Measurements from ENCODE around the gene RERE.
A peak's percentile ranks its signal among the peaks of the same experiment; 100 is the strongest.

The RERE gene

DNA sequence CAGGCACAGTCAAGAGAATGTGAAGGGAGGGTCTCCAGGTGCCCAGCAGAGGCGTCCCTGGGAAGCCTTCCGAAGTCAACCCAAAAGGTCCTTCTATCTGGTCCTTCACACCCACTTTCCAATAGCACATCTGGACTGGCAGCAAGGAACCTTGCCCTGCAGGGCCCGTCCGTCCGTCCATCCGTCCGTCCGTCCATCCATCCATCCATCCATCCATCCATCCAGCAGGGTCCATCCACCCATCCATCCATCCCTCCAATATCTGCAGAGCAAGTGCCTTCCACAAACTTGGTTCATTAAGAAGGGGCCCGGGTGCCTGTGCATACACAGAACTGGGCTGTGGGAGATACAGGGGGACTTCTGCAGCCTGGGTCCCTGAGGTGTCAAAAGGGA, 468.0 kb downstream of the RERE start:
- DNase-seq (ENCODE audit: low read depth), result no peak

DNA sequence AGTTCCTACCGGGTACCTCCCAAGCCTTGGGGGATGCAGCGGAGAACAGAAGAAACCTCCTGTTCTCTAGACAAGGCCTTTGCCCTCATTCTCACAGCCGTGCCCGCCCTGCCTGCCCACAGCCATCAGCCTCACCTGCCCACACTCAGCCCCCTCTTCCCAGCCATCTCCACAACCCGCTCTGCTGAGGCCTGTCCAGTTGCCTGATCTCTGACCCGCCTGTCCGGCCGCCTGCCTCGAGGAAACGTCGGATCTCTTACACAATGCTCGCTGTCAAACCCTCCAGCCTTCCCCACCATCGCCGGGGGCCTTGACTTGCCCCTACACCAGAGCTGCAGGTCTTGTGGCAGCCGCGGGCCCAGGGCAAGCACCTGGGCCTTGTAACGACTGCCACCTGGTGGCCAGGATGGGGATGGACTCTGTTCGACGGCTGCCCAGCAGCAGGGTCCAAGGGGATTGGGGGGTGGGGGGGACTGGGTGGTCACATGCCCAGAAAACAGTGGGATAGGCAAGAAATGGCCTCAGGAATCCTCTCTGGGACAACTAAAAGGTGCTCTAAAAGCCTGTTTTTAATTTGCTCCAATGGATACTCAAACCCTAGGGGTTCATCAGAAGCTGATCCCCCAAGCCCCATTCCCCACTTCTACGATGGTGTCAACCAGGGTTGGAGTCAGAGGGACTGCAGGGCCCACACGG, 468.5 kb downstream of the RERE start:
- DNase-seq (ENCODE audit: low read depth), result peak; percentile 64

DNA sequence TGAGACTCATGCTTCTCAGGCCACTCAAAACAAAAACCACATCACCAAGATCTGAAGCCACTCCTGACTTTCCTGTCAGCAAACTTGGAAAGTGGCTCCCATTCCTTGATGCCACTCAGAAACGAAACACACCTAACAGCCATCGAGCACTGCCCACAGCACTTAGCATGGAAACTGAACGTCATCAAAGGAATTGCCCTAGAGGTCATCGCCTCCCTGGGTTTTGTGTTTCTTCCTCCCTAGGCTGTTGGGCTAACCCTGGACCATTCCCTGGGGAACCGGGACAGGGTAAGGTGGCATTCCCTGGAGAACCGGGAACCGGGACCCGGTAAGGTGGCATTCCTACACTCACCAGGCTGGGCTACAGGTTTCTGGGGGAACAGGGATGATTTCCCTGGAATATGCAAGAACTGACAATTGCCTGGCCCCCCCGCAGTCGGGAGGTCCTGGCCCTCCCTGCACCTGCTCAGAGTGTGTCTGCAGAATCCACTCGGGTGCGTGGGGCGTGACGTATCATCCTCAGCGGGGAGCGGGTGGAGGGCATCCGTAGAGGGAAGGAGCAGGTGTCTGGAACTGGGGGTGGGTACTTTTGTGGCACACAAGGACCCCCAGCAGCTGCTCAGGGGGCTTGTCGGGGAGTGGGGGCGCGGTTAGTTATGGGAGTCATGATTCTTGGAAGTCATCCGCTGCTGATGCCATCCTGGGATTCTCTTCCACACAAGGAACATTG, 469.2 kb downstream of the RERE start:
- DNase-seq (ENCODE audit: low read depth), result no peak

DNA sequence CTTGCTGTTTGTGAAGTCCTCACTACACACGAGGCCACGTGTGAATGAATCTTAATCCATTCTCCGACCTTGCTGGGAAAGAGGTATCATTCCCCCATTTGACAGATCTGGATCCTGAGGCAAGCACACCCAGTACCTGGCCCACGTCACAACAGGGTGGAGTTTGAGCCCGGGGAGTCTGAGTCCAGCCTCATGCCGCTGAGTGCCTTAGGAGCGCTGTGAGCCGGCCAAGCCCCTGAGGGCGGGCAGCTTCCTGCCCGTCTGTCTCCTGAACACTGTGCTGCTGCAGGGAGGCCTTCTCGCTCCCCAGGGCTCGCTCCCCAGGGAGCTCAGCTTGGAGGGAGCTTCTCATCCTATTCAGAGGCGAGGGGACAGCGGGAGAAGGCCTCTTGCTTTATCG, 469.8 kb downstream of the RERE start:
- DNase-seq (ENCODE audit: low read depth), result peak; percentile 29

DNA sequence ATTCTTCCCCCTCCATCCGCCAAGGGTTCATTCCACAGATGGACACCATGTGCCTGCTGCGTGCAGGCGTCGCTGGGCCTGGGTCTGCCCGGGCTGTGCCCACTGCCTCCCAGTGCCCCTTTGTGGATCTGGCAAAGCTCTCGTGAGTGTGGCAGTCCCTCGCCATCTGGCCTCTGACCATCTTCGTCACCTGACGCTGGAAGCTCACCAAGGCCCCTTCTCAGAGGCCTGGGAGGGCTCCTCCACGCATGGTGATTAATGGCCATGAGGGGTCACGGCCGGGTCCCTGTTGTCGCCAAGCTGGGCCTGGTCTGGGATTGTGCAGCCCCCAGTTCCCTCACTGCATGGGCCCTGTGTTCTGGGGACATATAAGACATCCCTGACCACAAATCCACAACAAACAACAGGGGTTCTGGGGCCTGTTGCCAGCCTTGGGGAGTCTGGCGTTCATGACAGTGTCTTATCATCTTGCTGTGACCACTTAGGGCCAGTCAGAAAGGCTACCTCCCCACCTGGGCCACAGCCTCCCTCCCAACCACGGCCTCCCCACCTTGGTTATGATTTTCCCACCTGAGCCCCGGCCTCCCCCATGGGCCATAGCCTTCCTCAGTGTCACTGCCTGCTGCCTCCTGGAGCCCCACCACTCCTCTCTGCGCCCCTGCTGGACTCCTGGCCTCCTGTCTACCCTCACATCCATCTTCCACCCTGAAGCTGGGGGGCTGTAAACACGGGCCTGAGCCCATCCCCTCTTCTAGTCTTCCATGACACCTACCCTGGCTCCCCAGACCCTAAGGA, 471.6 kb downstream of the RERE start:
- no peak for DNase-seq (ENCODE audit: low read depth)

DNA sequence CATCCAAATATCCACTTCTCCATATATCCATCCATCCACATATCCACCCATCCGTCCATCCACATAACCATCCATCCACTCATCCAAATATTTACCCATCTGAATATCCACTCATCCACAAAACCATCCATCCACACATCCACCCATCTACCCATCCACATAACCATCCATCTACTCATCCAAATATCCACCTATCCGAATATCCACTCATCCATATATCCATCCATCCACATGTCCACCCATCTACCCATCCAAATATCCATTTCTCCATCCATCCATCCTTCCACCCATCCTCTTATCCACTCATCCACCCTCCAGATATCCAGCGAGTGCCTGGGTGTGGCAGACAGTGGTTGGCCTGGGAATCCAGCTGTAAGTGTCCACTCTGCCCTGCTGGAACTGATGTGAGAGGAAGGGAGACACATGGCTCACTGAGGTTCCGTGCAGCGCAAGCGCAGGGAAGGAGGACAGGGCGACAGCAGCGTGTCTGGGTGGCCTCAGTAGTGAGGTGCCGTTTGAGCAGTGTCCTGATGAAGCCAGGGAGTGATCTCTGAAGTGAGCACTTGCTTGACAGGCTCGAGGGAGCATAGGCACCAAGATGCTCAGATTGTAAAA, 472.4 kb downstream of the RERE start:
- DNase-seq (ENCODE audit: low read depth), result no peak

DNA sequence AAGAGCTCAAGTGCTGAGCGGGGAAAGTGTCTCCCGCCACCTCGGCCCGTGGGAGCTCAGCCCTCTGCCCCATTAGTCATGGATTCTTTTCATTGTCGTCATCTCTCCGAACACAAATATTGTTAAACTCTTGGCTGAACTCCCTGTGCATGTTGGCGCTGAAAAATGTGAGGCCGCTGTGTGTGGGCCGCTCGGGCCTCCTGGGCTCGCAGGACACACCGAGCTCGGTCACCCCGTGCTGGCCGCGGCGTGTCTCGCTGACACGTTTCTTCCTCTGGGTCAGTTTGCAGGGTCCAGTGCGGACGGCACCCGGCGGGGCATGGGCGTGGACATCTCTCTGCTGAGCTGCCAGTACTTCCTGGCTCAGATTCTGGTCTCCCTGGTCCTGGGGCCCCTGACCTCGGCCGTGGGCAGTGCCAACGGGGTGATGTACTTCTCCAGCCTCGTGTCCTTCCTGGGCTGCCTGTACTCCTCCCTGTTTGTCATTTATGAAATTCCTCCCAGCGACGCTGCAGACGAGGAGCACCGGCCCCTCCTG, 473.9 kb downstream of the RERE start:
- peak; percentile 98 for DNase-seq (ENCODE audit: low read depth)

DNA sequence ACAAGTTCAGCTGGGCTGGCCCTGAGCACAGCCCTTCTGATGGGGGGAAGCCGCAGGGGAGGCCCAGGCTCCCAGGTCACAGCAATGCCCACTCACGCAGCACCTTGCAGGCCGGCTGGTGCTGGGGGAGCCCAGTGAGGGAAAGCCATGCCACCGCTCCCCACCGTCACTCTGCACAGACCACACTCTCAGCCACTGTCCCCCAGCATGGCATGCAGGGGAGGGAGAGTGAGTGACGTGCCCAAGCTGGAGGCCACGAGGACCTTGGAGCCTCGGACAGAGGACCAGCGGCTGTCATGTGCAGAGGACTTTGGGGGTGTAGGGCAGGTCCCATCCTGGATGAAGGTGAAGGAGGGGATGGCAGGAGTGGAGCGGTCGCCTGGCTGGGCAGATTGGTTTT, 474.4 kb downstream of the RERE start:
- DNase-seq (ENCODE audit: low read depth), result no peak

DNA sequence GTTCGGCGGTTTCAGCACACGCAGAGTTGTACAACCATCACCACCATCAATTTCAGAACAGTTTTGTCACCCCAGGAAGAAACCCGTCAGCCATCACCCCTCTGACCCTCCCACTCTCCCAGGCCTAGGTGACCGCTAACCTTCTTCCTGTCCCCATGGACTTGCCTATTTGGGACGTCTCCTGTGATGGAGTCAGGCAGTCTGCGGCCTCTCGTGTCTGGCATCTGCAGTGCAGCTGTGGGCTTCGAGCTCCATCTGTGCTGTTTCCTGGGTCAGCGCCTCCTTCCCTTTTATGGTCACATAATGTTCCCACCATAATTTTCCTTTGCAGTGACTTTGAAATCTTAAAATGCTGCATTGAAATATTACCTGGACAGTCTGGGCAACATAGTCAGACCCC, 475.1 kb downstream of the RERE start:
- peak; percentile 86 for DNase-seq (ENCODE audit: low read depth)

DNA sequence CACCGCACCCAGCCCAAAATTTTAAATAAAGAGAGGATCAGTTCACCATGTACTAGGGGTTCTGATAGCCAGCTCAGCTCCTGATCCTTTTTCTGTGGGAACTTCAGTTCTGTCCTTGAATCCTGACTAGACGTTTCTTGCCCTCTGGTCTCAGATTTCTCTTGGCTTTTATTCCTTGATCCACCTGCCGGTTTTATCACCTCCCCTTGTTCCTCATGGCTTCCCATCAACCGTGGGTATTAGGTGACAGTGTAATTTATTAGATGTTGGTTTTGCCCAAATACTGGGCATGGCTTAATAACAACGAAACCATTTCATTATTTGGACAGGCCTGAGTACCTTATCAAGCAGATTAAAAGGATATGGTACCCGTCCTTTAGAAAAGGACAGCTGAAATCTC, 477.0 kb downstream of the RERE start:
- DNase-seq (ENCODE audit: low read depth), result no peak

DNA sequence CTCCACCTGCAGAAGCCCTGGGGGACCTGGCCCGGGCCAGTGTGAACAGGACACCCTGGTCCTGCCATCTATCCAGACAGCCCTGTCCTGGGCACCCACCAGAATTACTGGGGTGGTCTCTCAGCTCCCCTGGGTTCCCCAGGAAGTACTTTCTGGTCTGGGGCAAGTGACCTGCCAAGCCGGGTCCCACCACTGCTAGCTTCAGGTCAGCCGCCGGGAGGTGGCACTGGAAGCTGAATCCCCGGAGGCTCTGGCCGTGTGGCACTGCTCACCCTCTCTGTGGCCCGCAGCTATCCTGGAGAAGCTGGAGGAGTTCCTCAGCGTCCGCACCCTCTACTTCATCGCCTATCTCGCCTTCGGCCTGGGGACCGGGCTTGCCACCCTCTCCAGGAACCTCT, 478.2 kb downstream of the RERE start:
- DNase-seq (ENCODE audit: low read depth), result no peak

DNA sequence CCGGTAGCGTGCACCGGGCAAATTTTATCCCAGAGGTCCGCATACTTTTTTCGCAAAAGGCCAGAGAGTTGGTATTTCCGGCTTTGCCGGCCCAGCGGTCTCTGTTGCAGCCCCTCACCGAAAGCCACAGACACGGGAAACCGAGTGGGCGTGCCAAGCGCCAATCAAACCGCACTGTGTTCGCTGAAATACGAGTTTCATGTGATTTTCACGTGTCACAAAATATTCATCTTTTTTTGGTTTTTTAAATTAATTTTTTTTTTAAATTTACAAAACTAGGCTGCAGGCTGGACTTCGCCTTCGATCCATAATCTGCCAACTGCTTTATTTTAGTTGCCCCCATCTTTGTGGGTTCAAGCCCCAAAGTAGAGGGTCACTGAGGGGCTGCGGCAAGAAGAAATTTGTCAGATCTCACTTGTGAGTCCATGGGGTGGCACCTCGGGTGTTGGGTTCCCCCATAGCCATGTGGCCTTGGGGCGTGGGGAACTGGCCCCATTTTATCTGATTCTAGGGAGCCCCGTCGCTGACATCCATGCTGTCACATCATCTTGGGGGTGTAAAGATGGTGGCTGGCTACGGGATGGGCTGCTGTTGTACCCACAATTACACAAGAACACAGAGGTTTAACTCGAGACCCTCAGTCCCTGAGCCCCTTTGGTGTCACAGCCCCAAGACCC, 478.8 kb downstream of the RERE start:
- no peak for DNase-seq (ENCODE audit: low read depth)

DNA sequence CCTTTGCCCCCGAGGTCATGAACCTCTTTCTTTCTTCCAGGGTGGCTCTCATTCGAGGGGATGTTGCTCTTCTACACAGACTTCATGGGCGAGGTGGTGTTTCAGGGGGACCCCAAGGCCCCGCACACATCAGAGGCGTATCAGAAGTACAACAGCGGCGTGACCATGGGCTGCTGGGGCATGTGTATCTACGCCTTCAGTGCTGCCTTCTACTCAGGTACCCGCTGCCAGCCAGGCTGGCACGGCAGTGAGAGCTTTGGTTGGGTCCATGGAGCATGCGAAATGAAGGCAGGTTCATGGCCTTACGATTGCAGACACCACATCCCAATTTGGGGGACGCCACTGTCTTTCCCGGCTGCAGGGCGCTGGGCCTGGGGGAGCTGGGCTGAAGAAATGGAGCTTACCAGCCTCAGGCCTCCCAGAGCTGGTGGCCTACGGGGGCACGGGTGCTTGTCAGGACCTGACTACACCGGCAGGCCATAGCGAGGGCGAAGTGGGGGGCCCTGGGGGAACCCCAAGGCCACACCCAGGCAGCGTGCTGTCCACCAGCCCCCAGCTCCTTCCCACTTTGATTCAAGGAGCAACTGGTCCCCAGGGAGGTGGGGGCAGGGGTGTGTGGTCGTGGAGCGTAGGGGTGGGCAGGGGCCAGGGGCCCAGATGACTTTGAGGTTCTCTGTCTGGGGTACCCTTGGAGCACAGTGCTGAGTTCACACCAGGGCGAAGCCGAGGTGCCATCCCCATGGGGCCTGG, 479.5 kb downstream of the RERE start:
- no peak for DNase-seq (ENCODE audit: low read depth)

DNA sequence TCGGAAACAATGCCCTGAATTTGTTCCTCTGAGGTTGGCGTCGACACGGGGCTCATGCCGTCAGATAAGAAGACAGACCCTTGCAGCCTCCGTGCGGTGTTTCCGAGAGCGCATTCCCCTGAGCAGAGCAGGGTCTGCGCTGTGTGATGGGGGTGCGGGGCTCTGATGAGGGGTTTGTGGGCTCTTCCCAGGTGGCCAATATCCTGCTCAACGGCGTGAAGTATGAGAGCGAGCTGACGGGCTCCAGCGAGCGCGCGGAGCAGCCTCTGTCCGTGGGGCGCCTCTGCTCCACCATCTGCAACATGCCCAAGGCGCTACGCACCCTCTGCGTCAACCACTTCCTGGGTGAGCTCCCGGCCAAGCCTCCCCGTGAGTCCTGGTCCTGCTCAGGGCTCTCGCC, 482.2 kb downstream of the RERE start:
- DNase-seq (ENCODE audit: low read depth), result no peak

DNA sequence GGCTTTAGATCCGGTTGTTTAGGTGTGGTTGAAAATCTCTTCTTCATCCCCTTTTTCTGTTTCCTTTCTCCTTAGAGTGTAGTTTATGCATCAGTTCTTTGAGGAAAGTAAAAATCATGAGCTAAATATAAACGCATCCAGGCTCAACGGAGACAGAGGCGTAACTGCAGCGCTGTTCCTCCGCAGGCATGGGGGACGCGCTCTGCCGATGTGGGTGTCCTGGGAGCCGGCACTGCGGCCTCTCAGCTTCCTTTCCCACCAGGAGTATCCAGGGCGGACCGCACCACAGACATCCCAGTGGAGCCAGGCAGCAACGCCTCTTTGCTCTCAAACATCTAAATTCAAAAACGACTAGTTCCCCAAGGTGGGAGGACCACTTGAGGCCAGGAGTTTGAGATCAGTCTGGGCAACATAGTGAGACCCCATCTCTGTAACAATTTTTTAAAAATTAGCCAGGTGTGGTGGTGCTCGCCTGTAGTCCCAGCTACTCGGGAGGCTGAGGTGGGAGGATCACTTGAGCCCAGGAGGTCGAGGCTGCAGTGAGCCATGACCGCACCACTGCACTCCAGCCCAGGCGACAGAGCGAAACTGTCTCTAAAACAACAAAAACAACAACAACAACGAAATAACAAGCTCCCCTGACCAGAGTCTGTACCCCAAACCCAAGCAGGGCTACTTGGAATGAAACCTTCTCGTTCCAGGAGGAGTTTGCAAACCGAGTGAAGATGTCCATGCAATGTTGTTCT, 483.2 kb downstream of the RERE start:
- no peak for DNase-seq (ENCODE audit: low read depth)

DNA sequence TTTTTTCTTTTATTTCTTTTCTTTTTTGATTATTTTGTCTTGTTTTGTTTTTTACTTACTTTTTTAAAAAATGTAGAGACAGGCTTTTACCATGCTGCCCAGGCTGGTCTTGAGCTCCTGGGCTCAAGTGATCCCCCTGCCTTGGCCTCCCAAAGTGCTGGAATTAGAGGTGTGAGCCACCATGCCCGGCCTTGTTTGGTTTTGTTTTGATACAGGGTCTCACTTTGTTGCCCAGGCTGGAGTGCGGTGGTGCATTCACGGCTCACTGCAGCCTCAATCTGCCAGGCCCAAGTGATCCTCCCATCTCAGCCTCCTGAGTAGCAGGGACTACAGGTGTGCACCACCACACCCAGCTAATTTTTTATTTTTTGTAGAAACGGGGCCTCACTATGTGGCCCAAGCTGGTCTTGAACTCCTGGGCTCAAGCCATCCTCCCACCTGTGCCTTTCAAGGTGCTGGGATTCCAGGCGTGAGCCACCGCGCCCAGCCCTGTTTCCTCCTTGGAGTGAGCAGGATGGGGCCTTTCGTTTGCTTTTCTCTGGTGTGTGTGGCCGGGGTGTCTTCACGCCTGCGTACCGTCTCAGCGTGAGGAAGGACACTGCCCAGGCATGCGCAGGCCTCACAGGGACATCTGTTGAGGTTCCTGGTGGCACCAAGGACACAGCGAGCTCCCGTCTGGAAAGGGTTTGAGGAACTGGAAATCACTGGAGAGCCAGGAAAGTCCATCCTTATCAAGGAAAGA, 484.0 kb downstream of the RERE start:
- DNase-seq (ENCODE audit: low read depth), result no peak

DNA sequence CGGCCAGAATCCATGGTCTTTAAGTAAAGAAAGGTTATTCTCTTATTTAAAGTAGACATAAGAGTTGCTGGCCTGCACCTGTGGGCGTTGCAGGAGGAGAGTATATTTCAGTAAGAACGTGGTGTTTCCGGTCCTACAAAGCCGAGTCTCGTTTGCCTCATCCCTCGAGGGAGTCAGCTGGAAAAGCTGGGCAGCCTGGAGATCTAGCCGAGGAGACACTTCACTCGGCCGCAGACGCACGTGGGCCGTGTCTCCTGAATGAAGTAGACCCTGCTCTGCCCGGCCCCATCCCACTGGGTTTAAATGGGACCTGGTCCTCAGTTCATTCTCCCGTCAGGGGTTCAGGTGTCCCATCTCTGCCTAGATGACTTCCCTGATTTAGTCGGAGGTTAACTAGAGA, 484.6 kb downstream of the RERE start:
- no peak for DNase-seq (ENCODE audit: low read depth)

DNA sequence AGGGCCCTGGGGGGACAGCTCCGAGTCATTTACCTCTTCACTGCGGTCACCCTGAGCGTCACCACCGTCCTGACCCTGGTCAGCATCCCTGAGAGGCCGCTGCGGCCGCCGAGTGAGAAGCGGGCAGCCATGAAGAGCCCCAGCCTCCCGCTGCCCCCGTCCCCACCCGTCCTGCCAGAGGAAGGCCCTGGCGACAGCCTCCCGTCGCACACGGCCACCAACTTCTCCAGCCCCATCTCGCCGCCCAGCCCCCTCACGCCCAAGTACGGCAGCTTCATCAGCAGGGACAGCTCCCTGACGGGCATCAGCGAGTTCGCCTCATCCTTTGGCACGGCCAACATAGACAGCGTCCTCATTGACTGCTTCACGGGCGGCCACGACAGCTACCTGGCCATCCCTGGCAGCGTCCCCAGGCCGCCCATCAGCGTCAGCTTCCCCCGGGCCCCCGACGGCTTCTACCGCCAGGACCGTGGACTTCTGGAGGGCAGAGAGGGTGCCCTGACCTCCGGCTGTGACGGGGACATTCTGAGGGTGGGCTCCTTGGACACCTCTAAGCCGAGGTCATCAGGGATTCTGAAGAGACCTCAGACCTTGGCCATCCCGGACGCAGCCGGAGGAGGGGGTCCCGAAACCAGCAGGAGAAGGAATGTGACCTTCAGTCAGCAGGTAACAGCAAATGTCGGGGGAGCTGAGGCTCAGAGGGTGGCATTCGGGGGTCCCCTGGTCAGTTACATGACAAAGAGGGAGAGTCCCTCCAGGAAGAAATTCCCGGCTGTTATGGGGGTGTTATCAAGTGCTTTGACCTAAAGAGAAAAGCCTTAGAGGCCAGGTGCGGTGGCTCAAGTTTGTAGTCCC, 486.9 kb downstream of the RERE start:
- no peak for DNase-seq (ENCODE audit: low read depth)

DNA sequence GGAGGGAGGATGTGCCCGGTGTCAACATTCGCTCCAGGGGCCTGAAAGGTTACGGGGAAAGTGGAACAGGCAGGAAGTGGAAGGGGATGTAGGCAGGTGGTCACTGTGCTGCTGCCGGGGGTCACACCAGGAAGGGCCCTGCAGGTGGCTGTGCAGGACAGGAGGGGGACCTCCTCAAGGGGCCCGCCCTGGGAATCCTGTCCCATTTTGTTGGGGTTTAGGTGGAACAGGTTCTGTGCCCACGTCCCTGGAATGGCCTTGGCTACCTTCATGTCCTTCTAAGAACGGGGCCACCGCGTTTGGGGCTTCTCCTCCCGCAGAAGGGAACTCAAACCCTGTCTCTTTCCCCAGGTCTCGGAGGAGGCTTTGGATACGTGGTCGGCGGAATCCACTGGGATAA, 487.6 kb downstream of the RERE start:
- DNase-seq (ENCODE audit: low read depth), result no peak
